Psoas muscle (tissue), 8 donors: ENCODE measurements around the gene TSPAN31. TPM values are rescaled to one million over a fixed set of nuclear protein-coding genes. Genes with fewer than 3 reads are reported as not detected.
"Not testable (repeated sequence)": the region's sequence is repeated elsewhere in the genome, so short reads cannot be mapped to it uniquely, and the experiment has no call there.

Source experiments
- ATAC-seq, 4 donors: fragments of 200-7000 bp; cut with Tn5 transposase; one replicate each; pipeline ENCODE4 v1.9.1; 2020; ENCODE audit warnings: moderate library complexity in 3 of 4, mild to moderate bottlenecking in 2 of 4
- DNase-seq, 2 donors: peaks; one replicate each; pipeline ENCODE4 v3.0.0-alpha.2; 2020
- H3K27ac ChIP-seq: fragments of 200-600 bp; one replicate; pipeline ENCODE4 v1.8.0; 2022
- H3K27me3 ChIP-seq, 3 donors: fragments of 200-600 bp in 1 of 3; one replicate each; pipeline versions ENCODE4 v1.6.1 to v1.8.0; 2013 to 2022; ENCODE audit warnings: low read length in 2 of 3, mild to moderate bottlenecking in 2 of 3, moderate library complexity in 1 of 3; ENCODE audit not compliant: insufficient read depth in 3 of 3
- H3K36me3 ChIP-seq, 2 donors: fragments of 200-600 bp in 1 of 2; one replicate each; pipeline versions ENCODE4 v1.6.1 to v1.8.0; 2013 to 2022; ENCODE audit warnings: low read depth in 1 of 2, mild to moderate bottlenecking in 1 of 2, moderate library complexity in 1 of 2; ENCODE audit not compliant: insufficient read depth in 1 of 2
- H3K4me1 ChIP-seq: fragments of 200-600 bp; one replicate; pipeline ENCODE4 v1.8.0; 2022
- H3K4me3 ChIP-seq: fragments of 200-600 bp; one replicate; pipeline ENCODE4 v1.8.0; 2022; ENCODE audit warnings: mild to moderate bottlenecking
- H3K9me3 ChIP-seq: fragments of 200-600 bp; one replicate; pipeline ENCODE4 v1.8.0; 2022
- CTCF ChIP-seq: fragments of 200-600 bp; IDR thresholded peaks from one replicate; pipeline ENCODE4 v1.8.0; 2022; ENCODE audit warnings: antibody characterized with exemption
- WGBS, 3 donors: extraction: QIAGEN DNeasy Blood & Tissue Kit; methylation state at CpG; one replicate each; pipeline versions ENCODE4 v1.1.6 to v1.1.7; 2013; 5-methylcytosine and 5-hydroxymethylcytosine counted together
- intact Hi-C, 2 donors: fragments of 100-400 bp; cut with DNase I; formaldehyde crosslinking; loops; one replicate each; pipeline versions ENCODE4 v1.11.0 to v1.14.2; 2022
- polyA plus RNA-seq, 3 donors: library from polyadenylated mRNA; stranded (reverse); fragments of 200-250 nt; gene quantifications; one replicate each; pipeline ENCODE4 v1.2.3, GENCODE V29; 2013
- total RNA-seq, 4 donors: library from RNA; stranded (reverse); fragmentation: NEBNext Ultra II Directional in 2 of 4; extraction: Animal tissue kit (Norgen Biotek cat#: 25700) in 2 of 4; gene quantifications; one replicate each; pipeline versions ENCODE4 v1.2.1 to v1.2.4, GENCODE V29; 2021 to 2023
- donor health status: healthy with polysubstance abuse.
- donor health status: DM: no; HTN: no; CAD: no; lungs with moderate emphysema.
- donor health status: Bipolar disorder and iron deficiency.
- donor health status: healthy.
- donor health status: DM: yes; HTN: yes; CAD: no.
- donor health status: DM: no; HTN: no; CAD: no.
- donor health status: DM: no; HTN: no; CAD: no.
- donor health status: DM: yes; HTN: yes; CAD: no.

The TSPAN31 gene
- total and polyA plus RNA-seq, 7 donors: 14.6 to 31.2 (median 20.6) TPM

GRCh38 chr12:57718641-57719528 lies 26.0 kb upstream of the TSPAN31 start:
- TF ChIP-seq CTCF: no peak
- intact Hi-C loops: no loop called here
- no peak overlapping the region for H3K4me3 ChIP-seq
- 94 to 98% (median 95%) methylated on average over 15 of the region's 15 CpGs for WGBS, 3 donors
- no peak overlapping the region for H3K27ac ChIP-seq
- no peak for DNase-seq
- H3K27me3 ChIP-seq: peaks cover 0 to 1% (median 0%) of the 10 kb centered on the region in 3 donors
- peaks cover 0 to 77% of the 10 kb centered on the region in 2 donors for H3K36me3 ChIP-seq
- H3K9me3 ChIP-seq: no peaks in the 10 kb centered on the region
- no peaks in the 10 kb centered on the region for H3K4me1 ChIP-seq
- ATAC-seq: no peak

GRCh38 chr12:57719777-57720605 lies 24.8 kb upstream of the TSPAN31 start:
- intact Hi-C loops: no loop called here
- Histone ChIP-seq H3K36me3 (peaks cover 0 to 68% of the 10 kb centered on the region in 2 donors), H3K27ac (no peak overlapping the region), H3K27me3 (peaks cover 0 to 9% (median 5%) of the 10 kb centered on the region in 3 donors), H3K9me3 (no peaks in the 10 kb centered on the region), H3K4me3 (no peak overlapping the region), H3K4me1 (no peaks in the 10 kb centered on the region)
- 90 to 91% (median 90%) methylated on average over 20 of the region's 20 CpGs for WGBS, 3 donors
- TF ChIP-seq CTCF: no peak
- DNase-seq (no peak), ATAC-seq (no peak)

GRCh38 chr12:57720606-57721595 lies 23.9 kb upstream of the TSPAN31 start:
- Histone ChIP-seq H3K4me1 (no peaks in the 10 kb centered on the region), H3K4me3 (no peak overlapping the region), H3K36me3 (peaks cover 0 to 59% of the 10 kb centered on the region in 2 donors), H3K9me3 (no peaks in the 10 kb centered on the region), H3K27me3 (peaks cover 0 to 12% (median 5%) of the 10 kb centered on the region in 3 donors), H3K27ac (no peak overlapping the region)
- intact Hi-C loops: no loop called here
- ATAC-seq (no peak), DNase-seq (no peak)
- TF ChIP-seq CTCF: no peak
- 78 to 82% (median 79%) methylated on average over 11 of the region's 11 CpGs for WGBS, 3 donors

- H3K4me1 ChIP-seq, H3K27ac ChIP-seq, H3K9me3 ChIP-seq, ATAC-seq, intact Hi-C loops, H3K4me3 ChIP-seq, DNase-seq: not testable (repeated sequence)
- Histone ChIP-seq H3K27me3 (peaks cover 0 to 23% (median 14%) of the 10 kb centered on the region in 3 donors), H3K36me3 (peaks cover 0 to 48% of the 10 kb centered on the region in 2 donors)
- 87 to 94% (median 91%) methylated on average over 16 of the region's 16 CpGs for WGBS, 3 donors
Measured at GRCh38 chr12:57721846-57722608, 22.8 kb upstream of the TSPAN31 start.
